GM12892 (cell line): ENCODE measurements around the gene SENP5.
A peak's percentile ranks its signal among the peaks of the same experiment; 100 is the strongest.

Source experiments
- POLR2A ChIP-seq: IDR thresholded peaks from 2 replicates; pipeline ENCODE4 v1.6.1; 2011; ENCODE audit warnings: low read depth, low read length, control low read depth
- POLR2AphosphoS5 ChIP-seq: IDR thresholded peaks from 2 replicates; pipeline ENCODE4 v1.6.1; 2011; ENCODE audit warnings: low read depth, low read length, control low read depth
- TAF1 ChIP-seq: IDR thresholded peaks from 2 replicates; pipeline ENCODE4 v1.6.1; 2011; ENCODE audit warnings: low read depth, mild to moderate bottlenecking, control low read depth, low read length, borderline replicate concordance

DNA sequence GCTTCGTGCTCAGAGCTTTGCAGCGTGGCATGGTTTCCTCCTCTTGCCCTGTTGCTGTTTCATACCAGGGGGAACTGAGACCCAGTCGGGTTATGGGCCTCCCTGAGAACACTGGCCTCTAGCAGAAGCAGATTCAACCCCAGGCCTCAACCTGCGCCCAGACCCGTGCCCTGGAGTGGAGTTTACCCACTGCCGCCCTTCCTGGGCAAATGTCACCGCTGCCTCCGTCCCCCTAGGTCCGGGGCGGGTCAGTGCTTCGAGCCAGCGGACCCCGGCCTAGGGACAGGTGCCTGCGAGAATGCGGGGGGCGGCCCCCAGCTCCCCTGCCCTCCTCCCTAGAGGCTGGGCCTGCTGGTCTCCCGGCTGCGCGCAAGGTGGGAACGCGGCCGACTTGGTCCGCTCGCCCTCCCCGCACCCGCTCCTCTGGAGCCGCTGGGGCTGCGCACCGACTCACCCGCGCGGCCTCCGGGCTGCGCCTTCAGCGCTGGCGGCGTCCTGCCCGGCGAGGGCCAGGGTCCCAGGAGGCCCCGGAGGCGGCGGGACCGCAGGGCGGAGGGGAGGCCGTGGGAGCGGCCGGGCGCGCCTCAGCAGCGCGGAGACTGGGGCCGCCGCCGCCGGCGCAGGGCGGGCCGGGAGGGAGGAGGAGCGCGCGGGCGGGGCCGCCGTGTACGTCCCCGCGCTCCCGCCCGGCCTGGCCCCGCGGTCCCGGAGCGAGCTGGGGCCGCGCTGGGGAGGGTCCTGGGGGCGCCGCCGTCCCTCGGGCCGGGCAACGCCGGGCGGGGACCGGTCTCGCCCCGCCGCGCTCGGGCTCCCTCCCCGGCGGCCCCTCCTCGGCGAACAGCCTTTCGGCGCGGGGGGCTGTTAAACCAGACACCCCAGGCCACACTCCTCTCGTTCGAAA lies 100.8 kb downstream of the SENP5 start, which contains the start of gene PIGZ:
- no peak for TF ChIP-seq POLR2AphosphoS5
- TF ChIP-seq POLR2A, result peak; percentile 46; the same call in 1 of the 2 replicates
- TF ChIP-seq TAF1, result no peak
